Adrenal gland (tissue), 12 donors: ENCODE results near the gene DCBLD1. TPM values are rescaled to one million over a fixed set of nuclear protein-coding genes. Genes with fewer than 3 reads are reported as not detected.

ENCODE experiments used
- DNase-seq, 7 donors: peaks; one replicate each; pipeline ENCODE4 v3.0.0-alpha.2; 2019 to 2020
- H3K27ac ChIP-seq, 5 donors: fragments of 200-600 bp; sonication (generic) in 4 of 5; 1 replicate in 3 of 5; 2 replicates in 2 of 5; pipeline versions ENCODE4 v1.5.1 to v1.8.0; 2016 to 2020; ENCODE audit warnings: mild to moderate bottlenecking in 1 of 5
- H3K27me3 ChIP-seq: fragments of 200-600 bp; 2 replicates; pipeline ENCODE4 v1.8.0; 2021
- H3K36me3 ChIP-seq, 2 donors: fragments of 200-600 bp; replicated peaks in 1 of 2; 1 replicate in 1 of 2; 2 replicates in 1 of 2; pipeline versions ENCODE4 v1.5.1 to v1.8.0; 2018 to 2022
- H3K4me1 ChIP-seq, 2 donors: fragments of 200-600 bp; replicated peaks in 1 of 2; 1 replicate in 1 of 2; 2 replicates in 1 of 2; pipeline versions ENCODE4 v1.5.1 to v1.8.0; 2018 to 2021
- H3K4me3 ChIP-seq, 4 donors: fragments of 200-600 bp; sonication (generic) in 3 of 4; one replicate each; pipeline ENCODE4 v1.5.1; 2016 to 2018
- H3K9me3 ChIP-seq, 3 donors: fragments of 200-600 bp; sonication (generic) in 1 of 3; replicated peaks in 1 of 3; 1 replicate in 2 of 3; 2 replicates in 1 of 3; pipeline versions ENCODE4 v1.5.1 to v1.8.0; 2016 to 2021
- CTCF ChIP-seq, 6 experiments: fragments of 450-650 bp in 4 of 6; fragments of 200-600 bp in 2 of 6; sonication (generic) in 1 of 6; IDR thresholded peaks; 1 replicate in 5 of 6; 2 replicates in 1 of 6; pipeline versions ENCODE4 v1.5.1 to v1.8.0; 2016 to 2021; ENCODE audit warnings: antibody characterized with exemption in 6 of 6, mild to moderate bottlenecking in 2 of 6, moderate library complexity in 1 of 6
- POLR2A ChIP-seq, 2 donors: fragments of 450-650 bp; IDR thresholded peaks; one replicate each; pipeline ENCODE4 v1.6.1; 2017; ENCODE audit warnings: antibody characterized with exemption in 2 of 2, mild to moderate bottlenecking in 2 of 2, moderate library complexity in 1 of 2
- WGBS, 4 donors: extraction: QIAGEN DNeasy Blood & Tissue Kit in 2 of 4; methylation state at CpG; one replicate each; pipeline versions ENCODE4 v1.1.5 to v1.1.7; 2013 to 2017; 5-methylcytosine and 5-hydroxymethylcytosine counted together
- intact Hi-C, 2 donors: fragments of 100-400 bp; cut with DNase I; formaldehyde crosslinking; loops; one replicate each; pipeline versions ENCODE4 v1.14.1 to v1.15.0; 2022 to 2023
- polyA plus RNA-seq, 3 donors: library from polyadenylated mRNA; stranded (reverse); fragments of 200-250 nt in 2 of 3; fragments of 350-450 nt in 1 of 3; fragmentation: Illumina TruSeq in 1 of 3; extraction: RNeasy Lipid Tissue Mini Kit (QIAGEN cat#74804) in 1 of 3; gene quantifications; one replicate each; pipeline ENCODE4 v1.2.3, GENCODE V29; 2013 to 2014
- total RNA-seq, 9 donors: library from RNA; depleted of rRNA in 4 of 9; stranded (reverse); fragments of >200 nt in 4 of 9; fragments of 120-200 nt in 1 of 9; fragmentation: NEBNext Ultra II Directional in 1 of 9; extraction: Animal tissue kit (Norgen Biotek cat#: 25700) in 1 of 9; gene quantifications; one replicate each; pipeline versions ENCODE4 v1.1.0 to v1.2.4, GENCODE V29; 2013 to 2023
- donor health status: healthy with polysubstance abuse.
- donor health status: Bipolar disorder and iron deficiency.
- donor health status: DM: yes; HTN: yes; CAD: no.
- donor health status: DM: no; HTN: no; CAD: no.
- donor health status: DM: no; HTN: no; CAD: no.
- donor health status: DM: yes; HTN: yes; CAD: no.

Gene DCBLD1
- total and polyA plus RNA-seq, 12 donors, result 4.2 to 17.1 (median 6.6) TPM

GRCh38 chr6:117459204-117459944, 23.1 kb upstream of the DCBLD1 start:
- no peaks in the 10 kb centered on the region for H3K4me1 ChIP-seq
- H3K9me3 ChIP-seq, result no peaks in the 10 kb centered on the region
- WGBS, 4 donors, result 64 to 74% (median 65%) methylated on average over 2 of the region's 2 CpGs
- DNase-seq, result no peak
- intact Hi-C loops, result no loop called here
- no peaks in the 10 kb centered on the region for H3K36me3 ChIP-seq
- H3K27me3 ChIP-seq, result no peaks in the 10 kb centered on the region
- no peak overlapping the region for H3K4me3 ChIP-seq
- no peak for TF ChIP-seq POLR2A (IDR thresholded peaks at IDR 0.05)
- H3K27ac ChIP-seq, result no peak overlapping the region

GRCh38 chr6:117463762-117464665, 18.5 kb upstream of the DCBLD1 start:
- Histone ChIP-seq H3K4me1 (no peaks in the 10 kb centered on the region), H3K27me3 (peaks cover 3% of the 10 kb centered on the region), H3K36me3 (no peaks in the 10 kb centered on the region), H3K27ac (no peak overlapping the region), H3K4me3 (no peak overlapping the region), H3K9me3 (no peaks in the 10 kb centered on the region)
- WGBS, 4 donors, result 71 to 83% (median 73%) methylated on average over 4 of the region's 4 CpGs
- intact Hi-C loops, result no loop called here
- TF ChIP-seq CTCF (IDR thresholded peaks at IDR 0.05) (no peak), POLR2A (IDR thresholded peaks at IDR 0.05) (no peak)
- DNase-seq, result no peak

- Histone ChIP-seq H3K9me3 (no peaks in the 10 kb centered on the region), H3K27ac (no peak overlapping the region), H3K4me1 (no peaks in the 10 kb centered on the region), H3K4me3 (no peak overlapping the region), H3K27me3 (peaks cover 3% of the 10 kb centered on the region), H3K36me3 (no peaks in the 10 kb centered on the region)
- TF ChIP-seq POLR2A (IDR thresholded peaks at IDR 0.05) (no peak), CTCF (IDR thresholded peaks at IDR 0.05) (no peak)
- no peak for DNase-seq
- intact Hi-C loops, result no loop called here
- 45 to 92% (median 68%) methylated on average over 2 of the region's 2 CpGs for WGBS, 4 donors
Observed at GRCh38 chr6:117464700-117465099, 17.8 kb upstream of the DCBLD1 start.

GRCh38 chr6:117465691-117466090, 16.8 kb upstream of the DCBLD1 start:
- Histone ChIP-seq H3K27ac (no peak overlapping the region), H3K36me3 (no peaks in the 10 kb centered on the region), H3K9me3 (no peaks in the 10 kb centered on the region), H3K27me3 (peaks cover 3% of the 10 kb centered on the region), H3K4me1 (no peaks in the 10 kb centered on the region), H3K4me3 (no peak overlapping the region)
- WGBS, 4 donors, result 35 to 65% (median 48%) methylated on average over 1 of the region's 1 CpG
- DNase-seq, result no peak
- TF ChIP-seq CTCF (IDR thresholded peaks at IDR 0.05) (no peak), POLR2A (IDR thresholded peaks at IDR 0.05) (no peak)
- intact Hi-C loops, result no loop called here
